Neuronal stem cell (in vitro differentiated cells): ENCODE results near the gene XAB2.

Source experiments
- DNase-seq: peaks from one replicate; pipeline ENCODE4 v3.0.0-alpha.2; 2013; ENCODE audit warnings: low spot score
- H2AFZ ChIP-seq: one replicate; pipeline ENCODE4 v1.6.1; 2013; ENCODE audit warnings: mild to moderate bottlenecking, low read length, inconsistent platforms
- H2AK5ac ChIP-seq: 2 replicates; pipeline ENCODE4 v1.6.1; 2013; ENCODE audit warnings: low read depth, mild to moderate bottlenecking, inconsistent platforms, low read length, moderate library complexity, mixed read lengths
- H2BK120ac ChIP-seq: 2 replicates; pipeline ENCODE4 v1.6.1; 2013; ENCODE audit warnings: low read depth, mild to moderate bottlenecking, inconsistent platforms, low read length, moderate library complexity, mixed read lengths
- H2BK12ac ChIP-seq: one replicate; pipeline ENCODE4 v1.6.1; 2013; ENCODE audit warnings: low read length, inconsistent platforms
- H2BK15ac ChIP-seq: 2 replicates; pipeline ENCODE4 v1.6.1; 2013; ENCODE audit warnings: mild to moderate bottlenecking, low read length, inconsistent platforms, mixed read lengths
- H2BK5ac ChIP-seq: one replicate; pipeline ENCODE4 v1.6.1; 2013; ENCODE audit warnings: inconsistent platforms, mild to moderate bottlenecking, low read length, moderate library complexity
- H3K14ac ChIP-seq: one replicate; pipeline ENCODE4 v1.6.1; 2013; ENCODE audit warnings: low read length, inconsistent platforms
- H3K18ac ChIP-seq: 2 replicates; pipeline ENCODE4 v1.6.1; 2013; ENCODE audit warnings: low read length, inconsistent platforms
- H3K23ac ChIP-seq: 2 replicates; pipeline ENCODE4 v1.6.1; 2013; ENCODE audit warnings: low read depth, mild to moderate bottlenecking, mixed read lengths, low read length, inconsistent platforms; ENCODE audit not compliant: poor library complexity
- H3K27ac ChIP-seq: replicated peaks from 3 replicates; pipeline ENCODE4 v1.5.1; 2013; ENCODE audit warnings: low read length, inconsistent platforms
- H3K27me3 ChIP-seq, 3 experiments: 2 replicates each; pipeline ENCODE4 v1.6.1; 2013; ENCODE audit warnings: low read length in 3 of 3, mild to moderate bottlenecking in 2 of 3, inconsistent platforms in 1 of 3, low read depth in 1 of 3, mixed read lengths in 1 of 3, moderate library complexity in 1 of 3; ENCODE audit not compliant: control insufficient read depth in 3 of 3, insufficient read depth in 3 of 3
- H3K36me3 ChIP-seq, 2 donors: replicated peaks in 1 of 2; 2 replicates each; pipeline ENCODE4 v1.6.1; 2013; ENCODE audit warnings: low read length in 2 of 2; ENCODE audit not compliant: control insufficient read depth in 2 of 2, insufficient read depth in 2 of 2
- H3K4ac ChIP-seq: 2 replicates; pipeline ENCODE4 v1.6.1; 2013; ENCODE audit warnings: inconsistent platforms, mild to moderate bottlenecking, low read length, moderate library complexity
- H3K4me1 ChIP-seq, 2 donors: 1 replicate in 1 of 2; 2 replicates in 1 of 2; pipeline ENCODE4 v1.6.1; 2013; ENCODE audit warnings: low read length in 2 of 2, low read depth in 1 of 2; ENCODE audit not compliant: control insufficient read depth in 2 of 2, insufficient read depth in 1 of 2
- H3K4me2 ChIP-seq: one replicate; pipeline ENCODE4 v1.6.1; 2013; ENCODE audit warnings: mild to moderate bottlenecking, low read length, inconsistent platforms; ENCODE audit not compliant: insufficient read depth, poor library complexity, severe bottlenecking
- H3K4me3 ChIP-seq, 2 donors: 2 replicates each; pipeline ENCODE4 v1.5.1; 2013; ENCODE audit warnings: low read length in 2 of 2, mild to moderate bottlenecking in 2 of 2, inconsistent platforms in 1 of 2, moderate library complexity in 1 of 2
- H3K79me1 ChIP-seq: one replicate; pipeline ENCODE4 v1.6.1; 2013; ENCODE audit warnings: low read depth, mild to moderate bottlenecking, inconsistent platforms, low read length, moderate library complexity
- H3K9ac ChIP-seq: one replicate; pipeline ENCODE4 v1.6.1; 2013; ENCODE audit warnings: mild to moderate bottlenecking, low read depth, low read length, inconsistent platforms; ENCODE audit not compliant: poor library complexity
- H3K9me3 ChIP-seq, 2 donors: replicated peaks in 1 of 2; 2 replicates each; pipeline versions ENCODE3 to v1.6.1; 2013; ENCODE audit warnings: low read length in 2 of 2, mild to moderate bottlenecking in 2 of 2, inconsistent platforms in 1 of 2, low read depth in 1 of 2, mixed read lengths in 1 of 2, moderate library complexity in 1 of 2; ENCODE audit not compliant: control insufficient read depth in 2 of 2, insufficient read depth in 1 of 2
- H4K8ac ChIP-seq: one replicate; pipeline ENCODE4 v1.6.1; 2013; ENCODE audit warnings: low read depth, mild to moderate bottlenecking, inconsistent platforms, low read length, moderate library complexity
- H4K91ac ChIP-seq: one replicate; pipeline ENCODE4 v1.6.1; 2013; ENCODE audit warnings: low read length, low read depth, mild to moderate bottlenecking, inconsistent platforms; ENCODE audit not compliant: poor library complexity
- WGBS, 2 donors: extraction: QIAGEN DNeasy Blood & Tissue Kit; methylation state at CpG; one replicate each; pipeline ENCODE4 v1.1.7; 2013; ENCODE audit warnings: missing lambda C conversion rate in 2 of 2, mixed read lengths in 1 of 2; ENCODE audit not compliant: insufficient read length in 2 of 2, insufficient replicate concordance in 1 of 2; ENCODE audit errors: extremely low coverage in 2 of 2; 5-methylcytosine and 5-hydroxymethylcytosine counted together

Gene XAB2

DNA sequence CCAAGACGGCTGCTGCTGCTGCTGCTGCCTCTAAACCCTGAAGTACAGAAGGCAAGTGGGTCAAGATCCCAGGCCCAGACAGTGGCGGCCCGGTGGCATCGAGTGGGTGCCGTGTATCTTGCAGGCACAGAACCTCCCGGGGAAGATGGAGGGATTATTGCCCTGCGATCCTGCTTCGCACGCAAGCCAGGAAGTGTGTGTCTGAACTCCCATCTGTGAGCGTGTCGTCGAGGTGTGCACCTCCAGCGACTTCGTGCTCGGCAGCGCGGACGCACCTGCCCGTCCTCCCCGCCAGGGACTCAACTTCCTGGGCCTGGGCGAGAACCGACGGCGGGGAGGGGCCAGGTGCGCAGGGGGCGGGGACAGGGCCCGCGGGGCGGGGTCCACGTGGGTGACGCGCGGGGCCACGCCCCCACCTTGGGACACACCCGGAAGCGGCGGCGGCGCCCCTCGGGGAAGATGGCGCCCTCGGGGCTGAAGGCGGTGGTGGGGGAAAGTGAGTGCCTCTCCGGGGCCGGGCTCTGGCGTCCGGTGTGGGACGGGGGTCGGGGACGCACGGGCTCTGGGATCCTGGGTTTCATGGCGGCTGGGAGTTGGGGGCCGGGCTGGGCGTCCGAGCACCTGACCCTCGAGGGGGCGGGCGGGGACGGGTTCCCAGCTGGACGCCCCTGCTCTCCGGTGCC, 7.5 kb upstream of the XAB2 start, which contains the start of gene STXBP2:
Gene STXBP2, plus strand, starts transcription at position 420 of the 683 bp plus-strand sequence. Its CDS starts 40 bp downstream, at position 460.
- H3K36me3 ChIP-seq: peaks cover 3 to 5% of the 10 kb centered on the region in 2 donors
- H3K79me1 ChIP-seq: peaks cover 9% of the 10 kb centered on the region
- peak within 1 kb of the TSS; percentile 63 for H3K14ac ChIP-seq
- peaks cover 0 to 24% (median 11%) of the 10 kb centered on the region in 3 experiments for H3K27me3 ChIP-seq
- peak within 1 kb of the TSS; percentile 86 for H3K9ac ChIP-seq
- no CpG with 5 or more reads among the region's 61 CpGs for WGBS, 2 donors
- no peak within 1 kb of the TSS for H3K27ac ChIP-seq
- H2AFZ ChIP-seq: no peak within 1 kb of the TSS
- peaks cover 0 to 7% of the 10 kb centered on the region in 2 donors for H3K4me1 ChIP-seq
- H3K23ac ChIP-seq: peak within 1 kb of the TSS; percentile 85
- H3K4me3 ChIP-seq: peak within 1 kb of the TSS in 1 of 2 donors; percentile 68
- H2AK5ac ChIP-seq: peak within 1 kb of the TSS; percentile 96
- H3K4me2 ChIP-seq: peak within 1 kb of the TSS; percentile 73
- no peak within 1 kb of the TSS for H2BK5ac ChIP-seq
- peak within 1 kb of the TSS; percentile 37 for H3K4ac ChIP-seq
- H3K9me3 ChIP-seq: peaks cover 0 to 8% of the 10 kb centered on the region in 2 donors
- peak within 1 kb of the TSS; percentile 97 for H3K18ac ChIP-seq
- H4K8ac ChIP-seq: peak within 1 kb of the TSS; percentile 86
- DNase-seq: peak; percentile 46
- H4K91ac ChIP-seq: no peak within 1 kb of the TSS
- H2BK12ac ChIP-seq: peak within 1 kb of the TSS; percentile 99
- H2BK15ac ChIP-seq: peak within 1 kb of the TSS; percentile 17
- H2BK120ac ChIP-seq: no peak within 1 kb of the TSS

DNA sequence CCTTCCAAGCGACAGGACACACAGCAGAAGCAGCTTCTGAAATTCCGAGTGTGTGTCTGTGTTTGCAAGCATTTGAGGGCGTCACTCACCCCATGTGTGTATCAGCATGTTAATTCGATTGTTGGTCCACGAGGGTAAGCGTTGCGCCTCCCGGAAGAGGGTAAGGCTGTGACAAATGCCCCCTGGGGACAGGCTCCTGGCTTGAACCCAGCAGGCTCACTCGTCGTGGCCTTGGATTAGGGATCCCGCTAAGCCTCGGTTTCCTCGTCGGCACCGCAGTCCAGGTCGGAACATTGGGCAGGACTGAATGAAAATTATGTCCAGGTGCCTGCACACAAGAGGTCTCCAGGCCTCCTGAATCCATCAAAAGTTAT, 7.0 kb upstream of the XAB2 start:
- H2BK5ac ChIP-seq: no peak overlapping the region
- H3K14ac ChIP-seq: no peak overlapping the region
- H4K8ac ChIP-seq: peak overlapping the region; percentile 86
- peaks cover 0 to 7% of the 10 kb centered on the region in 2 donors for H3K4me1 ChIP-seq
- H2AFZ ChIP-seq: no peak overlapping the region
- no peak overlapping the region for H3K4me3 ChIP-seq
- peak overlapping the region; percentile 96 for H2AK5ac ChIP-seq
- no peak overlapping the region for H2BK15ac ChIP-seq
- H3K23ac ChIP-seq: peak overlapping the region; percentile 85
- WGBS, 2 donors: no CpG with 5 or more reads among the region's 16 CpGs
- H3K27me3 ChIP-seq: peaks cover 0 to 24% (median 11%) of the 10 kb centered on the region in 3 experiments
- peak overlapping the region; percentile 82 for H3K9ac ChIP-seq
- peaks cover 9% of the 10 kb centered on the region for H3K79me1 ChIP-seq
- no peak overlapping the region for H3K4ac ChIP-seq
- no peak overlapping the region for H3K4me2 ChIP-seq
- no peak overlapping the region for H3K27ac ChIP-seq
- H2BK120ac ChIP-seq: no peak overlapping the region
- H3K18ac ChIP-seq: no peak overlapping the region
- no peak for DNase-seq
- H3K9me3 ChIP-seq: peaks cover 0 to 8% of the 10 kb centered on the region in 2 donors
- H2BK12ac ChIP-seq: no peak overlapping the region
- H3K36me3 ChIP-seq: peaks cover 3 to 5% of the 10 kb centered on the region in 2 donors
- H4K91ac ChIP-seq: no peak overlapping the region

GRCh38 chr19:7635670-7636069, 6.3 kb upstream of the XAB2 start:
- H3K4me1 ChIP-seq: peaks cover 0 to 9% of the 10 kb centered on the region in 2 donors
- no CpG with 5 or more reads among the region's 6 CpGs for WGBS, 2 donors

GRCh38 chr19:7633698-7634097, 4.4 kb upstream of the XAB2 start, which contains the start of gene PCP2:
PCP2 (minus strand) TSS chr19:7633719; CDS start chr19:7633457, 262 bp downstream.
- Histone ChIP-seq H2AFZ (no peak within 1 kb of the TSS), H3K79me1 (peaks cover 18% of the 10 kb centered on the region), H2BK5ac (peak within 1 kb of the TSS; percentile 13), H4K8ac (no peak within 1 kb of the TSS), H3K18ac (no peak within 1 kb of the TSS), H3K9me3 (no peaks in the 10 kb centered on the region), H3K27ac (no peak within 1 kb of the TSS), H3K23ac (no peak within 1 kb of the TSS), H3K36me3 (peaks cover 1 to 3% of the 10 kb centered on the region in 2 donors), H2AK5ac (no peak within 1 kb of the TSS), H3K9ac (peak within 1 kb of the TSS; percentile 21), H3K4me2 (no peak within 1 kb of the TSS), H3K4me3 (no peak within 1 kb of the TSS), H2BK120ac (no peak within 1 kb of the TSS), H3K4ac (no peak within 1 kb of the TSS), H3K14ac (peak within 1 kb of the TSS; percentile 71), H3K27me3 (peaks cover 0 to 24% (median 8%) of the 10 kb centered on the region in 3 experiments), H4K91ac (no peak within 1 kb of the TSS), H3K4me1 (peaks cover under 1 to 12% of the 10 kb centered on the region in 2 donors), H2BK12ac (no peak within 1 kb of the TSS), H2BK15ac (no peak within 1 kb of the TSS)
- WGBS, 2 donors: no CpG with 5 or more reads among the region's 2 CpGs
- no peak for DNase-seq

More at GRCh38 chr19:7635670-7636069, 6.3 kb upstream of the XAB2 start:
- Histone ChIP-seq H3K14ac (no peak overlapping the region), H4K8ac (no peak overlapping the region), H2BK15ac (no peak overlapping the region), H3K4me2 (no peak overlapping the region), H3K79me1 (peaks cover 9% of the 10 kb centered on the region), H3K27ac (no peak overlapping the region), H2BK12ac (no peak overlapping the region), H3K27me3 (peaks cover 0 to 24% (median 11%) of the 10 kb centered on the region in 3 experiments), H3K36me3 (peaks cover 3 to 5% of the 10 kb centered on the region in 2 donors), H3K4ac (no peak overlapping the region), H3K18ac (no peak overlapping the region), H3K9ac (no peak overlapping the region), H2AFZ (no peak overlapping the region), H3K4me3 (no peak overlapping the region), H3K23ac (no peak overlapping the region), H2BK120ac (no peak overlapping the region), H2BK5ac (no peak overlapping the region), H2AK5ac (no peak overlapping the region), H3K9me3 (peaks cover 0 to 8% of the 10 kb centered on the region in 2 donors), H4K91ac (no peak overlapping the region)
- no peak for DNase-seq
